Activated naive CD4-positive, alpha-beta T cell treated with anti-CD3 and anti-CD28 coated beads for 36 hours (primary cell): ENCODE results near the gene MOK. TPM values are rescaled to one million over a fixed set of nuclear protein-coding genes. Genes with fewer than 3 reads are reported as not detected.
A peak's percentile ranks its signal among the peaks of the same experiment; 100 is the strongest.

Experiments used
- CTCF ChIA-PET: fragments of 350-600 bp; sonication (Branson Sonifier 250); formaldehyde crosslinking; loops from one replicate; lab custom pipeline; 2021; ENCODE audit warnings: antibody characterized with exemption; lab: Charles Lee
- DNase-seq: peaks from one replicate; pipeline ENCODE4 v3.0.0-alpha.2; 2020
- H3K27ac Mint-ChIP-seq: one replicate; pipeline ENCODE4 v1.8.0; 2021; ENCODE audit warnings: mild to moderate bottlenecking, mixed read lengths
- H3K27me3 Mint-ChIP-seq: one replicate; pipeline ENCODE4 v1.8.0; 2021; ENCODE audit warnings: low read depth, mixed read lengths
- H3K36me3 Mint-ChIP-seq: one replicate; pipeline ENCODE4 v1.8.0; 2021; ENCODE audit warnings: low read depth, mixed read lengths
- H3K4me1 Mint-ChIP-seq: one replicate; pipeline ENCODE4 v1.8.0; 2021; ENCODE audit warnings: low read depth, mixed read lengths
- H3K4me3 Mint-ChIP-seq: one replicate; pipeline ENCODE4 v1.8.0; 2021; ENCODE audit warnings: mild to moderate bottlenecking, moderate library complexity, mixed read lengths
- H3K9me3 Mint-ChIP-seq: one replicate; pipeline ENCODE4 v1.8.0; 2021; ENCODE audit warnings: mixed read lengths
- intact Hi-C: fragments of 100-400 bp; cut with micrococcal nuclease; formaldehyde crosslinking; loops from one replicate; pipeline ENCODE4 v1.15.1; 2023
- total RNA-seq, 2 experiments: library from RNA; stranded (reverse); gene quantifications; one replicate each; pipeline ENCODE4 v1.2.3, GENCODE V29; 2021

MOK gene
- total RNA-seq, 2 experiments from 2014 or later = 1.6 TPM

GRCh38 chr14:102225936-102226335, 79.0 kb downstream of the MOK start:
- H3K4me1 Mint-ChIP-seq = peaks cover 4% of the 10 kb centered on the region
- no peak overlapping the region for H3K27ac Mint-ChIP-seq
- H3K27me3 Mint-ChIP-seq = no peaks in the 10 kb centered on the region
- intact Hi-C loops = no loop called here
- CTCF ChIA-PET = no interaction called here
- H3K9me3 Mint-ChIP-seq = no peaks in the 10 kb centered on the region
- DNase-seq = no peak
- no peak overlapping the region for H3K4me3 Mint-ChIP-seq
- H3K36me3 Mint-ChIP-seq = no peaks in the 10 kb centered on the region

GRCh38 chr14:102225386-102225785, 79.6 kb downstream of the MOK start:
- CTCF ChIA-PET = no interaction called here
- Mint-ChIP-seq H3K4me3 (no peak overlapping the region), H3K9me3 (no peaks in the 10 kb centered on the region), H3K27ac (no peak overlapping the region), H3K4me1 (peaks cover 7% of the 10 kb centered on the region), H3K36me3 (no peaks in the 10 kb centered on the region), H3K27me3 (no peaks in the 10 kb centered on the region)
- no peak for DNase-seq
- intact Hi-C loops = no loop called here

- DNase-seq = no peak
- intact Hi-C loops = no loop called here
- no peaks in the 10 kb centered on the region for H3K36me3 Mint-ChIP-seq
- H3K9me3 Mint-ChIP-seq = no peaks in the 10 kb centered on the region
- H3K27ac Mint-ChIP-seq = no peak overlapping the region
- no peaks in the 10 kb centered on the region for H3K27me3 Mint-ChIP-seq
- peaks cover 13% of the 10 kb centered on the region for H3K4me1 Mint-ChIP-seq
- CTCF ChIA-PET = no interaction called here
- H3K4me3 Mint-ChIP-seq = no peak overlapping the region
Measured at GRCh38 chr14:102223682-102224081, 81.3 kb downstream of the MOK start.

GRCh38 chr14:102222751-102223150, 82.2 kb downstream of the MOK start:
- intact Hi-C loops = no loop called here
- Mint-ChIP-seq H3K9me3 (no peaks in the 10 kb centered on the region), H3K36me3 (no peaks in the 10 kb centered on the region), H3K4me1 (peaks cover 13% of the 10 kb centered on the region), H3K4me3 (no peak overlapping the region), H3K27ac (no peak overlapping the region), H3K27me3 (no peaks in the 10 kb centered on the region)
- no peak for DNase-seq
- CTCF ChIA-PET = no interaction called here

- no peak overlapping the region for H3K4me3 Mint-ChIP-seq
- H3K27ac Mint-ChIP-seq = no peak overlapping the region
- H3K36me3 Mint-ChIP-seq = no peaks in the 10 kb centered on the region
- intact Hi-C loops = no loop called here
- CTCF ChIA-PET = interaction anchor here (1.4 kb wide), 1 partner anchor 78 kb away, joined by 3 read pairs; no protein-coding TSS in a partner anchor
- no peak for DNase-seq
- H3K27me3 Mint-ChIP-seq = no peaks in the 10 kb centered on the region
- no peaks in the 10 kb centered on the region for H3K9me3 Mint-ChIP-seq
- peaks cover 13% of the 10 kb centered on the region for H3K4me1 Mint-ChIP-seq
Measured at GRCh38 chr14:102222009-102222575, 82.9 kb downstream of the MOK start.

GRCh38 chr14:102221026-102221425, 83.9 kb downstream of the MOK start:
- intact Hi-C loops = no loop called here
- H3K9me3 Mint-ChIP-seq = no peaks in the 10 kb centered on the region
- DNase-seq = peak; percentile 33
- no peaks in the 10 kb centered on the region for H3K36me3 Mint-ChIP-seq
- H3K4me1 Mint-ChIP-seq = peaks cover 13% of the 10 kb centered on the region
- H3K27ac Mint-ChIP-seq = peak overlapping the region; percentile 12
- CTCF ChIA-PET = interaction anchor here (1.4 kb wide), 1 partner anchor 76 kb away, joined by 3 read pairs; no protein-coding TSS in a partner anchor
- H3K27me3 Mint-ChIP-seq = no peaks in the 10 kb centered on the region
- no peak overlapping the region for H3K4me3 Mint-ChIP-seq

- H3K4me1 Mint-ChIP-seq = peaks cover 13% of the 10 kb centered on the region
- no peaks in the 10 kb centered on the region for H3K27me3 Mint-ChIP-seq
- no peak overlapping the region for H3K4me3 Mint-ChIP-seq
- intact Hi-C loops = loop anchor here (1.0 kb wide), 3 partner anchors 19 to 81 kb away; partner anchors contain the start of gene WDR20
- H3K27ac Mint-ChIP-seq = no peak overlapping the region
- H3K36me3 Mint-ChIP-seq = no peaks in the 10 kb centered on the region
- CTCF ChIA-PET = interaction anchor here (0.7 kb wide), 1 partner anchor 118 kb away, joined by 3 read pairs; no protein-coding TSS in a partner anchor
- DNase-seq = peak; percentile 69
- H3K9me3 Mint-ChIP-seq = no peaks in the 10 kb centered on the region
Measured at GRCh38 chr14:102220031-102220430, 84.9 kb downstream of the MOK start.

GRCh38 chr14:102219316-102219715, 85.6 kb downstream of the MOK start:
- Mint-ChIP-seq H3K27me3 (no peaks in the 10 kb centered on the region), H3K36me3 (no peaks in the 10 kb centered on the region), H3K4me1 (peaks cover 13% of the 10 kb centered on the region), H3K9me3 (no peaks in the 10 kb centered on the region), H3K4me3 (no peak overlapping the region), H3K27ac (peak overlapping the region; percentile 51)
- CTCF ChIA-PET = no interaction called here
- intact Hi-C loops = no loop called here
- no peak for DNase-seq

GRCh38 chr14:102218688-102219087, 86.3 kb downstream of the MOK start:
- Mint-ChIP-seq H3K36me3 (no peaks in the 10 kb centered on the region), H3K9me3 (no peaks in the 10 kb centered on the region), H3K4me1 (peaks cover 13% of the 10 kb centered on the region), H3K4me3 (no peak overlapping the region), H3K27ac (no peak overlapping the region), H3K27me3 (no peaks in the 10 kb centered on the region)
- intact Hi-C loops = no loop called here
- no peak for DNase-seq
- CTCF ChIA-PET = no interaction called here

GRCh38 chr14:102217987-102218421, 87.0 kb downstream of the MOK start:
- Mint-ChIP-seq H3K9me3 (no peaks in the 10 kb centered on the region), H3K27me3 (no peaks in the 10 kb centered on the region), H3K27ac (no peak overlapping the region), H3K4me3 (no peak overlapping the region), H3K4me1 (peaks cover 13% of the 10 kb centered on the region), H3K36me3 (no peaks in the 10 kb centered on the region)
- CTCF ChIA-PET = no interaction called here
- no peak for DNase-seq
- intact Hi-C loops = no loop called here

GRCh38 chr14:102217399-102217798, 87.6 kb downstream of the MOK start:
- no peaks in the 10 kb centered on the region for H3K27me3 Mint-ChIP-seq
- no peak for DNase-seq
- intact Hi-C loops = no loop called here
- H3K9me3 Mint-ChIP-seq = no peaks in the 10 kb centered on the region
- H3K4me1 Mint-ChIP-seq = peaks cover 13% of the 10 kb centered on the region
- H3K27ac Mint-ChIP-seq = no peak overlapping the region
- CTCF ChIA-PET = no interaction called here
- H3K36me3 Mint-ChIP-seq = no peaks in the 10 kb centered on the region
- H3K4me3 Mint-ChIP-seq = no peak overlapping the region

GRCh38 chr14:102215576-102216250, 89.3 kb downstream of the MOK start:
- Mint-ChIP-seq H3K4me3 (no peak overlapping the region), H3K9me3 (no peaks in the 10 kb centered on the region)
- DNase-seq = no peak

GRCh38 chr14:102215071-102215470, 89.9 kb downstream of the MOK start:
- no peaks in the 10 kb centered on the region for H3K36me3 Mint-ChIP-seq
- intact Hi-C loops = no loop called here
- H3K4me1 Mint-ChIP-seq = peaks cover 6% of the 10 kb centered on the region
- no peaks in the 10 kb centered on the region for H3K27me3 Mint-ChIP-seq
- no peak for DNase-seq
- no peak overlapping the region for H3K27ac Mint-ChIP-seq
- no peaks in the 10 kb centered on the region for H3K9me3 Mint-ChIP-seq
- CTCF ChIA-PET = interaction anchor here (1.1 kb wide), 1 partner anchor 21 kb away, joined by 5 read pairs; no protein-coding TSS in a partner anchor
- no peak overlapping the region for H3K4me3 Mint-ChIP-seq

More at GRCh38 chr14:102215576-102216250, 89.3 kb downstream of the MOK start:
- Mint-ChIP-seq H3K27ac (no peak overlapping the region), H3K4me1 (peaks cover 7% of the 10 kb centered on the region), H3K36me3 (no peaks in the 10 kb centered on the region), H3K27me3 (no peaks in the 10 kb centered on the region)
- CTCF ChIA-PET = interaction anchor here (1.1 kb wide), 1 partner anchor 20 kb away, joined by 5 read pairs; no protein-coding TSS in a partner anchor
- intact Hi-C loops = no loop called here
